ENCODE data around the gene ERCC6L2.

The ERCC6L2 gene

GRCh38 chr9:95852059-95853032 is 23.1 kb upstream of the ERCC6L2 start:
- TF ChIP-seq CTCF (IDR thresholded peaks at IDR 0.05; ENCODE audit: control insufficient read depth, insufficient read depth, low read depth, low read length, missing control alignments) = no peak
- no peak overlapping the region for H3K4me3 ChIP-seq (ENCODE audit: control insufficient read depth, low read depth, low read length)
- no peak for DNase-seq (ENCODE audit: low read depth)

- DNase-seq (ENCODE audit: low read depth) = peak; percentile 33
- TF ChIP-seq CTCF (IDR thresholded peaks at IDR 0.05; ENCODE audit: control insufficient read depth, insufficient read depth, low read depth, low read length, missing control alignments) = no peak
- H3K4me3 ChIP-seq (ENCODE audit: control insufficient read depth, low read depth, low read length) = no peak overlapping the region
These were observed 21.0 kb upstream of the ERCC6L2 start for GRCh38 chr9:95854386-95855020.

GRCh38 chr9:95855961-95856360 is 19.5 kb upstream of the ERCC6L2 start:
- DNase-seq (ENCODE audit: low read depth) = no peak
- no peak for TF ChIP-seq CTCF (IDR thresholded peaks at IDR 0.05; ENCODE audit: control insufficient read depth, insufficient read depth, low read depth, low read length, missing control alignments)

GRCh38 chr9:95857124-95857523 is 18.4 kb upstream of the ERCC6L2 start:
- no peak for DNase-seq (ENCODE audit: low read depth)
- H3K4me3 ChIP-seq (ENCODE audit: control insufficient read depth, low read depth, low read length) = no peak overlapping the region
- TF ChIP-seq CTCF (IDR thresholded peaks at IDR 0.05; ENCODE audit: control insufficient read depth, insufficient read depth, low read depth, low read length, missing control alignments) = no peak

More at GRCh38 chr9:95855961-95856360, 19.5 kb upstream of the ERCC6L2 start:
- H3K4me3 ChIP-seq (ENCODE audit: control insufficient read depth, low read depth, low read length) = no peak overlapping the region

- no peak for DNase-seq (ENCODE audit: low read depth)
These were observed 17.6 kb upstream of the ERCC6L2 start for GRCh38 chr9:95857896-95858295.

GRCh38 chr9:95862343-95862742 is 13.1 kb upstream of the ERCC6L2 start:
- no peak for DNase-seq (ENCODE audit: low read depth)
- no peak for TF ChIP-seq CTCF (IDR thresholded peaks at IDR 0.05; ENCODE audit: control insufficient read depth, insufficient read depth, low read depth, low read length, missing control alignments)
- H3K4me3 ChIP-seq (ENCODE audit: control insufficient read depth, low read depth, low read length) = no peak overlapping the region

More at GRCh38 chr9:95857896-95858295, 17.6 kb upstream of the ERCC6L2 start:
- TF ChIP-seq CTCF (IDR thresholded peaks at IDR 0.05; ENCODE audit: control insufficient read depth, insufficient read depth, low read depth, low read length, missing control alignments) = no peak
- H3K4me3 ChIP-seq (ENCODE audit: control insufficient read depth, low read depth, low read length) = no peak overlapping the region
